Breast epithelium (tissue), 3 donors: ENCODE results near the gene ARHGEF12.

ENCODE experiments used
- CTCF ChIP-seq, 3 donors: fragments of 450-650 bp; IDR thresholded peaks; one replicate each; pipeline ENCODE4 v1.5.1; 2016 to 2017; ENCODE audit warnings: antibody characterized with exemption in 3 of 3, mild to moderate bottlenecking in 3 of 3, moderate library complexity in 3 of 3
- POLR2A ChIP-seq: fragments of 450-650 bp; IDR thresholded peaks from one replicate; pipeline ENCODE4 v1.6.1; 2016; ENCODE audit warnings: antibody characterized with exemption, mild to moderate bottlenecking, moderate library complexity
- POLR2AphosphoS5 ChIP-seq, 3 donors: sonication (generic); formaldehyde crosslinking; IDR thresholded peaks; one replicate each; pipeline ENCODE4 v1.6.1; 2017; ENCODE audit warnings: antibody characterized with exemption in 3 of 3

DNA sequence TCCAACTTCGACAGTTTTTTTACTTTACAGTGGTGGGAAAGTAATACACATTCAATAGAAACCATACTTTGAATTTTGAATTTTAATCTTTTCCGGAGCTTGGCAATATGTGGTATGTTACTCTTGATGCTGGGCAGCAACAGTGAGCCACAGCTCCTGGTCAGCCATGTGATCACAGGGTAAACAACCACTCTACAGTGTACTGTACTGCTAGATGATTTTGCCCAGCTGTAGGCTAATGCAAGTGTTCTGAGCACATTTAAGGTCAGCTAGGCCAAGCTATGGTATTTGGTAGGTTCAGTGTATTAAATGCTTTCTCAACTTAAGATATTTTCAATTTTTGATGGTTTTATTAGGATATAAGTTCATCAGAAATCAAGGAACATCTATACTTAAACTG is 126.6 kb downstream of the ARHGEF12 start:
- TF ChIP-seq CTCF (IDR thresholded peaks at IDR 0.05) (no peak), POLR2AphosphoS5 (IDR thresholded peaks at IDR 0.05) (no peak), POLR2A (no peak)
